ENCODE measurements around the gene RAB3IL1.

The RAB3IL1 gene

GRCh38 chr11:61952882-61953281 is 35.5 kb upstream of the RAB3IL1 start:
- no peak for DNase-seq

DNA sequence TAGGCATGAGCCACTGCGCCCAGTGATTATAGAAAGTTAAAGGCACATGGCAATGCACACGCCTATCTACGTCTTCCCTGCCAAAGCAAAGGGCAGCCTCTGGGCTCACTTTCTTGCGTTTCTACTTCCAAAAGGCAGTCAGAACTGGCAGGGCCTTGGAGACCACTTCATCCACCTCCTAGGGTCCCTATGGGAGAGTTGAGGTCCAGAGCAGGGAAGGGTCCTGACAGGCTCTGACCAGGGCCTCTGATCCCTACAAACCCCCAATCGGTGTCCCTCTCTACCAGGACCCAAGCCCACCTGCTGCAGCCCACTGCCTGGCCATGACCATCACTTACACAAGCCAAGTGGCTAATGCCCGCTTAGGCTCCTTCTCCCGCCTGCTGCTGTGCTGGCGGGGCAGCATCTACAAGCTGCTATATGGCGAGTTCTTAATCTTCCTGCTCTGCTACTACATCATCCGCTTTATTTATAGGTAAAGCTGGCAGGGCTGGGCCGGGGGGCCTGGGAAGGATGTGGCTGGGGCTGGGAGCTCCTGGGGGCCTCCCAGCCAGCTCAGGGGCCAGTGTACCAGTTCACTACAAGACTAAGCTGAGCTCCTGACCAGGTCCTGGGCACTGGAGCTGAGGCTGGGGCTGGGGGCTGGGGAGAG is 34.2 kb upstream of the RAB3IL1 start:
- no peak for DNase-seq

DNA sequence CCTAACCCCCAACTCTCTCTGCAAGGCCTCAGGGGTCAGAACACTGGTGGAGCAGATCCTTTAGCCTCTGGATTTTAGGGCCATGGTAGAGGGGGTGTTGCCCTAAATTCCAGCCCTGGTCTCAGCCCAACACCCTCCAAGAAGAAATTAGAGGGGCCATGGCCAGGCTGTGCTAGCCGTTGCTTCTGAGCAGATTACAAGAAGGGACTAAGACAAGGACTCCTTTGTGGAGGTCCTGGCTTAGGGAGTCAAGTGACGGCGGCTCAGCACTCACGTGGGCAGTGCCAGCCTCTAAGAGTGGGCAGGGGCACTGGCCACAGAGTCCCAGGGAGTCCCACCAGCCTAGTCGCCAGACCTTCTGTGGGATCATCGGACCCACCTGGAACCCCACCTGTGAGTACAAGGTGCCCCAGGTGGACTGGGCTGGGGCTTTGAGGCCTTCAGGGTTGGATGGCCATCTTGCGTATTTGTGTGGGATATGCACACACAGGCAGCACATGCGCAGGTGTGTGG is 32.7 kb upstream of the RAB3IL1 start, which contains the start of gene BEST1:
TSS of gene BEST1 (plus strand) at position 317 of the 513 bp plus-strand sequence. CDS start 1,456 bp downstream, outside the sequence.
- DNase-seq, result no peak

- DNase-seq, result peak; percentile 87 to 96 (median 94)
Observed at GRCh38 chr11:61949169-61950034, 32.0 kb upstream of the RAB3IL1 start.

- DNase-seq, result peak in 1 of 3 experiments; percentile 40
Observed at GRCh38 chr11:61948505-61948904, 31.1 kb upstream of the RAB3IL1 start.

GRCh38 chr11:61947486-61948210 is 30.3 kb upstream of the RAB3IL1 start:
- peak; percentile 67 to 88 (median 85) for DNase-seq

DNA sequence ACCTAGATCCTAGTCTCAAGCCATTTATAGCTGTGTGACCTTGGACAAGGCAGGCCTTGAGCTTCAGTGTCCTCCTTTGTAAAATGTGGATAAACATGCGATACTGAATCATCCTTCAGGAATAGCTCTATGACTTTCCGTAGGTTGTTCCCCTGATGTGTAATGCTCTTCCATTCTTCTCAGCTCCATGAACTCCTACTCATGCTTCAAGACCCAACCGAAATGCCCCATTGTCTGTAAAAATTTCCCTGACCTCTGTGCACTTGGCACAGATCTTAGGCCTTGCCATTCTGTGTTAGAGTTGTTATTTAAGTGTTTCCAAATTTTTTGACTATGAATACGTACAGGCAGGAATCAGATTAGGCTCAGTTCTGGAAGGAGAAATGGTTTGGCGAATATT is 29.5 kb upstream of the RAB3IL1 start:
- no peak for DNase-seq

GRCh38 chr11:61945191-61945590 is 27.8 kb upstream of the RAB3IL1 start:
- no peak for DNase-seq

DNA sequence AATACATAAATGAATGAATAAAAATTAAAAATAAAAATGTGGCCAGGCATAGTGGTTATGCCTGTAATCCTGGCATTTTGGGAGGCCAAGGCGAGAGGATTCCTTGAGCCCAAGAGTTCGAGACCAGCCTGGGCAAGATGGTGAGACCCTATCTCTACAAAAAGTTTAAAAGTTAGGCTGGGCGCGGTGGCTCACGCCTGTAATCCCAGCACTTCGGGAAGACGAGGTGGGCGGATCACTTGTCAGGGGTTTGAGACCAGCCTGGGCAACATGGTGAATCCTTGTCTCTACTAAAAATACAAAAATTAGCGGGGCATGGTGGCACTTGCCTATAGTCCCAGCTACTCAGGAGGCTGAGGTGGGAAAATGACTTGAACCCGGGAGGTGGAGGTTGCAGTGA is 23.1 kb upstream of the RAB3IL1 start:
- DNase-seq, result no peak

DNA sequence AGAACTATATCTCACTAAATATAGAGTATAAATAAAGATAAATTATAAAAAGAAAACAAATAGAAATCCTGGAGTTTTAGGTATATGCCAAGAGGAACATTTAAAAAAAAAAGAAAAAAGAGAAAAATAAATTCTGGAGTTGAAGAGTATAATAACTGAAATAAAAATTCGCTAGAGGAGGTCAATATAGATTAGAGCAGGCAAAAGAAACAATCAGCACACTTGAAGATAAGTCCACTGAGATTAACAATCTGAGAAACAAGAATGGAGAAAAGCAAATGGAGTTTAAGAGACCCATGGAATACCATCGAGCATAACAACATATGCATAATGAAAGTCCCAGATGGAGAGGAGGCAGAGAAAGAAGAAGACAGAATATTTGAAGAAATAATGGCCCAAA is 18.5 kb upstream of the RAB3IL1 start:
- no peak for DNase-seq

DNA sequence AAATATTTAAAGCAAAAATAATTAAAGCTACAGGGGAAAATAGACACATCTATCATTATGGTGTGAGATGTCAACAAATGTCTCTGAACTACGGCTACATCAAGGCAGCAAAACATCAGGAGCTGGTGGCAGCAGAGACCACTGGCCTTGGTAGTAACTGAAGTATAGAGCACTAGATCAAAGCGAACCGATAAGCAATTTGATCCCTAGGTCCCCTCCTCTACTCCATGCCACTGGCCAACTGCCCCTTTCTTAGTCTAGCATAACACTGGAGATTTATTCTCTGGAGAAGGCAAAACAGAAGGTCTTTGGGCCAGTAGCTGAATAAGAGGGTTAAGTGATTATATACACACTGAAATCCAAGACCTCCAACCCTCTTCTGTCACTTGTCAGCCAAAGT is 13.6 kb upstream of the RAB3IL1 start:
- no peak for DNase-seq

GRCh38 chr11:61928606-61929005 is 11.2 kb upstream of the RAB3IL1 start:
- no peak for DNase-seq

GRCh38 chr11:61927501-61927900 is 10.1 kb upstream of the RAB3IL1 start:
- no peak for DNase-seq

DNA sequence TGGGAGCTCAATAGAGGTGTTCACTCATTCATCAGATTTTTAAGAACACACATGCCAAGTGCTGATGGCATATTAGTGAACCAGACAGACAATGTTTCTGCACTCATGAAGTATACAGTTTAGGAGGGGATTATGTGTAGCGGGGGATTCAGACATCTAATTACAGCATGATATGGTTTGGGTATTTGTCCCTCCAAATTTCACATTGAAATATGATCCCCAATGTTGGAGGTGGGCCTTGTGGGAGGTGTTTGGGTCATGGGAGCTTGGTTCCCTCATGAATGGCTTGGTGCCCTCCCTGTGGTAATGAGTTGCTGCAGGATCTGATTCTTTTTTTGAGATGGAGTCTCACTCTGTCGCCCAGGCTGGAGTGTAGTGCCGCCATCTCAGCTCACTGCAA is 8.9 kb upstream of the RAB3IL1 start:
- no peak for DNase-seq

GRCh38 chr11:61925736-61926135 is 8.4 kb upstream of the RAB3IL1 start:
- DNase-seq, result no peak

DNA sequence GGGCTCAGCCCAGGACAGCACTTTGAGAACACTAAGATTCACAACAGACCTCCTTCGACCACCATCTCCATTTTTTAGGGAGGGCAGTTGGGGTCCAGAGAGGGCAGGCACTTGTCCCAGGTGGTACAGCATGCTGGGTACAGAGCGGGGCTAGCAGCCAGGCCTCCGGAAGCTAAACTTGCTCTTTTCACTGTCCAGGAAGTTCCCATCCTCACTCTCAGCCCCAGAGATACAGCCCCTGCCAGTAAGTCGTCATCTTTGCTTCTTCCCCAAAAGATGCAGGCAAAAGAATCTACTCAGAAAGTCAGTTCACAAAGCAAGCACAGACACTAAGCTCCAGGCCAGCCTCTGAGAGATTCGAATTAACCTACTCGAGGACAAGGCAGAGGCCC is 6.7 kb upstream of the RAB3IL1 start:
- DNase-seq, result no peak

GRCh38 chr11:61923166-61924063 is 6.0 kb upstream of the RAB3IL1 start:
- DNase-seq, result no peak

- DNase-seq, result no peak
Observed at GRCh38 chr11:61922539-61922938, 5.2 kb upstream of the RAB3IL1 start.

GRCh38 chr11:61921446-61921845 is 4.1 kb upstream of the RAB3IL1 start:
- no peak for DNase-seq

DNA sequence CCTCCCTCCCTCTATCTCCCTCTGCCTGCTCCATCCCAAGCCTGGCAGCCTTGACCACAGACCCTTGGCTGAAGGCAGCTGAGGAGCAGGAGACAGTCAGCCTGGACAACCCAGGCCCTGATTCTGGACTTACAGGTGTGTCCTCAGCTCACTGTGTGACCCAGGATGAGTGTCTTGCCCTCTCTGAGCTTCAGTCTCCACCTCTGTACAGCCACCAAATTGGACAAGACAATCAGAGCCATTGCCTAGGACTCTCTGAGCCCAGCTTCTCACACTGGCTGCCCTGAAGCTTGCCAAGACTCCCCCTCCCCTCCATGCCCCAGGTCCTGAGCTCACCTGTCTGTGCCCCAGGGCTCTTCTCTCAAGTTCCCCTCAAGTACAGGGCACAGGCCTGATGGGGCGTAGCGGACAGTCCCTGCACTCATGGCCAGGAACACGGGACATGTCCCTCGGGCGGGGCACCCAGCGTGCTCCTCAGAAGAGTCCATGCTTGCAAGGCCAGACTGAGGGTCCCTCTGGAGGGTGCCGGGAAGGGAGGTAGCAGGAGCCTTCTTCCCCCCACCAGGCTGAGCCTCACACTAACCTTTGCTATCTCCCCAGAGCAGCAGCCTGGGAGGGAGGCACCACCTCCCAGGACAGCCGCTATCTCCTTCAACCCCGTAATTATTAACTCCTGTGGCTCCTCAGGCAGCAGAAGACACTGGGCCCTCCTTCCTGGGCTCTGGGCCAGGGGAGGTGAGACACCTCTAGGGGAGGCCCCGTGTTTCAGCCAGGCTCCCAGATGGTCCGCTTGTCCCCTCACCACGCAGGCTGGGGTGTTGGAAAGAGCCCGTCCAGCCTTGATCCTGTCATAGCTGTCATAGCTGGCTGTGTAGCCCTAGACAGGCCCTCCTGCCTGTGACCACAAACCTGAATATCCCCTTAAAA is 2.6 kb upstream of the RAB3IL1 start:
- DNase-seq, result no peak
